Astrocyte of the cerebellum (primary cell): ENCODE data around the gene C12orf75.

ENCODE experiments used
- DNase-seq: peaks from one replicate; pipeline ENCODE4 v3.0.0-alpha.2; 2011; ENCODE audit warnings: low read depth
- H3K4me3 ChIP-seq: 2 replicates; pipeline ENCODE4 v1.5.1; 2011; ENCODE audit warnings: mild to moderate bottlenecking, low read depth, low read length, moderate library complexity
- CTCF ChIP-seq: IDR thresholded peaks from 2 replicates; pipeline ENCODE4 v1.5.1; 2012; ENCODE audit warnings: low read length, low read depth, moderate library complexity, mild to moderate bottlenecking; ENCODE audit errors: missing control alignments
- in situ Hi-C: cut with HindIII; loops from 2 replicates; pipeline ENCODE4 v1.10.0; 2017; ENCODE audit warnings: low sequenced_read_pairs

Gene C12orf75

GRCh38 chr12:105369014-105369413 lies 38.5 kb downstream of the C12orf75 start:
- in situ Hi-C loops: no loop called here
- TF ChIP-seq CTCF: peak; percentile 32
- peak; percentile 28 for DNase-seq
- no peak overlapping the region for H3K4me3 ChIP-seq

GRCh38 chr12:105374303-105374702 lies 43.8 kb downstream of the C12orf75 start:
- no peak for DNase-seq
- TF ChIP-seq CTCF: no peak
- H3K4me3 ChIP-seq: no peak overlapping the region
- in situ Hi-C loops: no loop called here

- H3K4me3 ChIP-seq: no peak overlapping the region
- in situ Hi-C loops: no loop called here
- no peak for DNase-seq
- no peak for TF ChIP-seq CTCF
Observed at GRCh38 chr12:105377077-105377476, 46.6 kb downstream of the C12orf75 start.

GRCh38 chr12:105378911-105379310 lies 48.4 kb downstream of the C12orf75 start:
- DNase-seq: no peak
- in situ Hi-C loops: no loop called here
- peak; percentile 39 for TF ChIP-seq CTCF
- no peak overlapping the region for H3K4me3 ChIP-seq

DNA sequence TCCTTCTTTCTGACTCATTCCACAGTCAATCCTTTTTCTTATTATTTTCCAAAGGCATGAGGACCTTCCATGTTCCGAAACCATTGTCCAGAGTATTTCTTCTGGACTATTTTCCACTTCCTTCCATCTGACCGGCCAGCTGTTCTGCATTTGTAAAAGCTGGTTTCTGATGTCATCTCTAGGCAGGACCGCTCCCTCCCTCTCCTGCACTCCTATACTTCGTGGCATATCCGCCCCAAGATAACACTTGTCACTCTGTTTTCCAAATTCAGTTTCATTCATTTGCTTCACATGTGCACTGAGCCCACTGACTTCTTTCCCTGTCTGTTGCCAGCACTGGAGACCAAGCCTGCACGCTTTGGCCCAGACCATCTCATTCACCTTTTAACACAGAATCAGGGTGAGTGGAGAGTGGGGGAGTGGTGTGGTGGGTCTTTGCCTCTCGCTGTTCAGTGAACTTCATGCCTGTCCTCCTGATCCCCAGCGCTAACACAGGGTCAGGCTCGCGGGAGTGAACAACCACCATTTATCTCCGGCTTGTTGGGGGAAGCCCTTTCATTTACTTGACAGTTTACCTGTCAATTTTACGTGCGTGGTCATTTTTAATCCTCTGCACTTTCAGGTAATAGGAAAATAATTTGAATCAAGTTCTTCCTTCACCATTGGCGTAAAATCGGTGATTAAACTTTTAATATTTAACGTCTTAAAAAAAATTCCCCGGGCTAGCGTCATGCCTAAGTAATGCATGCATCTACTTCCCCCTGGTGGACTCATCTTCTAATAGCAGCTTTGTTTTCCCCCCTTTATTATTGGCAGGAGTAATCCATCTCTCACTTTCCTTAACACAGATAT lies 52.5 kb downstream of the C12orf75 start:
- peak; percentile 67 for TF ChIP-seq CTCF
- in situ Hi-C loops: no loop called here
- peak; percentile 59 for DNase-seq
- peak overlapping the region; percentile 27 for H3K4me3 ChIP-seq

DNA sequence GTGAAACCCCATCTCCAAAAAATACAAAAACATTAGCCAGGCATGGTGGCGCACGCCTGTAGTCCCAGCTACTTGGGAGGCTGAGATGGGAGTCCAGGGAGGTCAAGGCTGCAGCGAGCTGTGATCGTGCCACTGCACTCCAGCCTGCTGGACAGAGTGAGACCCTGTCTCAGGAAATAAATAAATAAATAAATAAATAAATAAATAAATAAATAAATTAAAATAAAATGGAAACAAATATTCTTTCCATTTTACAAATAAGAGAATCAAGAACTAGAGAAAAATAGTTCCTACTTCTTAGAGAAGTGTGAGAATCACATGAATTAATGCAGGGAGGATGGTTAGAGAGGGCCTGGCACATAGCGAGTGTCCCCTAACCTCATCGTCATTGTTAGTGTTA lies 53.7 kb downstream of the C12orf75 start:
- no peak overlapping the region for H3K4me3 ChIP-seq
- no peak for DNase-seq
- TF ChIP-seq CTCF: no peak
- in situ Hi-C loops: no loop called here
